Stimulated activated naive CD8-positive, alpha-beta T cell treated with anti-CD3 and anti-CD28 coated beads, Interleukin-15, Interleukin-2, amounts not matched to agents 100 U/mL and 50 U/mL, for 24 hours (primary cell): Measurements from ENCODE around the gene IGFL3.
A peak's percentile ranks its signal among the peaks of the same experiment; 100 is the strongest.
"Not testable (repeated sequence)": the region's sequence is repeated elsewhere in the genome, so short reads cannot be mapped to it uniquely, and the experiment has no call there.

ENCODE experiments used
- ATAC-seq: fragments of 150-1000 bp; cut with Tn5 transposase; one replicate; pipeline ENCODE4 v1.10.0; 2021
- DNase-seq: peaks from one replicate; pipeline ENCODE4 v3.0.0; 2021

The IGFL3 gene

DNA sequence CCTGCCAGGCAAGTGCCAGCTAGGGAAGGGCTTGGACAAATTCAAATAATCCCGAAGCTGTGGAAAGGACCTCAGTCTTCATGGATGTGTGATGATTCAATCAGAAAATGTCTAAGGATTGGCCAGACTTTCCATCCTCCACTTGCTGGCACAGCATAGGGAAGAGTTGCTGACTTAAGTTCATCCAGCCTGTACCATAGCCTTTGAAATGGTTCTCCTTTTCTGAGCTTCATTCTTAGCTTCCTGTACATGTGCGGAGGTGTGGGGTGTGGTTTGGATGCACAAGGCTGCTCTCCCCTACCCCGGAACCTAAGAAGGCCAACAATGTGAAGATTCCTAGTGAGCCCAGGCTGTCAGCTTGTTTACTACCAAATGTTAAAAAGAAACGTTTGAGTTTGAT lies 959 bp upstream of the IGFL3 start:
- DNase-seq (no peak), ATAC-seq (no peak)

DNA sequence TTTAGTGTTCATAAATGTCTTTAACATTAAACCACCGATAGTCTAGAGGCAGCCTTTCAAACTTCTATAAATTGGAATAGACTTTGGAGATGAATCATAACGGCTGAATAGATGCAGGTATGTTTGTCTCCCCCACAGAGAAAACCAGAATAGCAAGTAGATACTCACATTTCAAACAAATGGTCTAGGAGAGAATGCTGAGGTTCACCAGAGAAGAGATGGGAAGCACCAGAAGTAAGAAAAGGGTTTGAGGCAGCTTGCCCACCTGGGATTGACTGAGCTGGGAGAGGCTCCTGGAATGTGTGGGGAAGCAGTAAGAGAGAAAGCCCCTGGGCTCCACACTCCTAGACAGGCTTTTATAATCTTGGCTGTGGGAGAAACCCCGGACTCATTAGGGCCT lies 6.4 kb downstream of the IGFL3 start:
- DNase-seq (no peak), ATAC-seq (no peak)

DNA sequence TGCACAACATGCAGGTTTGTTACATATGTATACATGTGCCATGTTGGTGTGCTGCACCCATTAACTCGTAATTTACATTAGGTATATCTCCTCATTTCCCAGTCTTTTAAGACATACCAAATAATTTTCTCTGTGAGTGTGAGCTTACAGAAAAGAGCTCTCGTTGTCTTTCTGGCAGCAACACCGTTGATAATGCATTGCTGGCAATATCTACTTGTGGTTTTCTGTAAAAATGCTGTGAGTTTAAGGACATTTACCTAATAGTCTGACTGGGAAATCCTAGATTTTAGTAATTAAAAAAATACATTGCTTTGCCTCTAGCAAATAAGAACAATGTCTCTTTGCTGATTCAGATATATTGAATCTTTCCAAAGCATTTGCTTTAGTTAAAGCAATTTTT lies 8.4 kb downstream of the IGFL3 start:
- ATAC-seq (no peak), DNase-seq (no peak)

DNA sequence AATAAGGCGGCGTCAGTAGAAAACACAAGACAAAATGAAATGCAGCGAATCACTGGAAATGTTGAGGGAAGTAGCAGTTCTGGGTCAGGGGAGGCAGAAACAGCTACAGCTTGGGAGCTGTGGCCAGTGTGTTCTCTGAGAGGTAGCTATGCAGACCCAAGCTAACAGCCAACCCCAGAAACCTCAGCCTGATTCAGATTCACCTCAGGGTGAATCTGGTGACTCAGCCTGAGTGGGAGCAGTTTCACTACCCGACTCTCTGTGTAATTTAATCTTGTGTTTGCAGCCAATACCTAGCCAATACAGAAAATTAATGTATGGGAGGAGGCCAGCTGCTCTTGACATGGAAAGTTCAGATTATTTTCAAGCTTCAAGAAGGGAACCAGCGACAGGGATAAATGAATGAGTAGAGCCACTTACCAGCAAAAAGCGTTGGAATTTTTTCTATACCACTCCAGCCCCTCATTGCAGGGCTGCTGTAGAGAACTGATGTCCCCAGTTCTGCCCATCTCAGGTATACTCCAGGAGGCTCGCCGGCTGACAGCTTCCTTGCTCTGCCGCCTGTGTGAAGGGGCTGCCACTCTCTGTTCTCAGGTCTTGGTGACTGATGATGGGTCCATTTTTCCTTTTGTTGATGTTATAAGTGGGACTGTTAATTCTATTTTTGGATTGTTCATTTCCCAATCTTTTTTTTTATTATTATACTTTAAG lies 8.9 kb downstream of the IGFL3 start:
- peak; percentile 65 for DNase-seq
- ATAC-seq: peak; percentile 100

DNA sequence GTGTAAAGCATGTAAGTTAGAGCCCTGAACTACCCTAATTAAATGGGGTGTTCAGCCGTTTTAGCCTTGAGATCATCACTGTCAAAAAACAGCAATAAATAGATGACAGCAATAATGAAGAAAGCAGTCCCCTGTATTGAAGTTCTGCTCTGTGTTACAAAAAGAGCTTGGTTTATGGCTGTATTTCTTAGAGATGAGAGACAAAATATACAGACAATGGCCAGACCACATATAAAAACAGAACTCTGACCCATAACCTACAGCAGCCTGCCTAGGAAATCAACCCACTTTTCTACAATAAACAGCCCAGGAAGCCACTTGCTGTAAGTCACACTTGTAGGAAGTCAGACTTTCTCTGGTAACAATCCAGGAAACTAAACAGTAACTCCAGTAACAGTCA lies 10.8 kb downstream of the IGFL3 start:
- DNase-seq (no peak), ATAC-seq (no peak)

DNA sequence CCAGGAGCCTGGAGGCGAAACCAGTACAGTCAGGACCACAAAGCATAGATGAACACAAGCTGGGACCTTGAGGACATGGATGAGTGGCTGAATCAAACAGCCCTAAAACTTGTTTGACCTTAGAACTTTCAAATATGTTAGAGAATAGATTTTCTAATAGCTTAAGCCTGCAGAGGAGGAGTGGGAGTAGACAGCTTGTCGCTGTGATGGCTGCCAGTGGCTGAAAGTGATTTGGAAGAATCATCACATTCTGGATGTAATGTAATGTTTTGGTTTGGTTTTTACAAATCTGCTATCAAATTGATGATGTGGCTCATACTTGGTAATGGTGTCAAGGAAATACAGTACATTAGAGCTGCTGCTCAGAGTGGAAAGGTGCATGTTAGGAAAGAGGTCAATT lies 12.0 kb downstream of the IGFL3 start:
- ATAC-seq (no peak), DNase-seq (no peak)

DNA sequence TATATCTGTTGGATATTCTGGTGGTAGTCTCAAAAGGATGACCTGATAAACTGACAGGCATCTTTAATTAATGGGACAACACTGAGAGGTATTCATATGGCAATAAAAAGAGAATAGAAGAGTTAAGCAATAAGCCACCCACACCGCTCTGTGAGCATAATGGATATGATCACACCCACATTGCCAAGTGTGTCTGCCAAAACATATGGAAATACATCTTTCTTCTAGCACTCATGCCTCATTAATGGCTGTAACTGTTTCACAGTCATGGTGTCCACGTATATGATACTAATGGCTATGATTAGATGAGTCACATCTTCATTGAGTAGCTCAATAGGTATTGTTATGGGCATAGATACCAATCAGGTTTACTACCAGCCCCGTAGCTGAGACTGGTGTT lies 13.1 kb downstream of the IGFL3 start:
- DNase-seq (no peak), ATAC-seq (no peak)

DNA sequence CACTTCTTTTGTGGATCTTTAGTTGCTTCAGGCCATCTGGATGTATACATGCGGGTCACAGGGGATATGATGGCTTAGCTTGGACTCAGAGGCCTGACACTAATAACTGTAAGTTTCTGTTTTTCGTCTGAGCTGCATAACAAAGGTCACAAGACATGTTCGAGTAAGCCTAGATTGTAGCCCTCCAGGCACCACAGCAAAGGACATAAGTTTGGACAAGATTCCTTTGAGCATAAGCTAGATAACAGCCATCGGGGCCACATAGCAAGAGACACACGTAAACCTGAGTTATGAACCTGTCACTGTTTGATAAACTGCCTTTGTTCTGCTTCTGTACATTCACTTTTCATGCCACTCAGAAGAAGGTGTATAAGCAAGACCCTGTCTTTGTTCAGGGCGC lies 14.6 kb downstream of the IGFL3 start:
- ATAC-seq (no peak), DNase-seq (no peak)

DNA sequence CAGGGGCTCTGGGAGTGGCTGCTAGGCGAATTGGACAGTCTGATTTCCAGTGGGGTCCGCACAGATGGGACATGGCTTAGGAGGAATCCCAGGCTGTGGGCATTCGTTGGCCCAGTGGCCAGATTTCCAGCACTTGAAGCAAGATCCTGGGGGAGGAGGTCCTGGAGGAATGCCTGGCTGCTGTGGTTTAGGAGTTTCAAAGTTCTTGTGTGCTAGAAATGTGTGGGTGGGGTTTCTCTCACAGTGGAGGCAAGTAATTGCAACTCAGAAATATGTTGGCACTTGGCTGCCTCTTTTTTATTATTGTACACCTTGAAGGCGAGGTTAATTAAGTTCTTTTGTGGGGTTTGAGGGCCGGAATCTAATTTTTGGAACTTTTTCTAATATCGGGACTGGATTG lies 17.1 kb downstream of the IGFL3 start:
- ATAC-seq (no peak), DNase-seq (no peak)

DNA sequence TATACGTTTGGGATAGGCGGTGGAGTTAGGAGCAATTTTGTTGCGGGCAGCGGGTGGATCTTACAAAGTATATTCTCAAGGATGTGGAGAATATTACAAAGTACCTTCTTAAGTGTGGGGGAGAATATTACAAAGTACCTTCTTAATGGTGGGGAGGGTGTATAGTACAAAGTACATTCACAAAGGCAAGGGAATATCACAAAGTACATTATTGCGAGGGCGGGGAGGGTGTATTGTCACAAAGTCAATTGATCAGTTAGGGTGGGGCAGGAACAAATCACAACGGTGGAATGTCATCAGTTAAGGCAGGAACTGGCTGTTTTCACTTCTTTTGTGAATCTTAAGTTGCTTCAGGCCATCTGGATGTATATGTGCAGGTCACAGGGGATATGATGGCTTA lies 22.2 kb downstream of the IGFL3 start:
- ATAC-seq: not testable (repeated sequence)

DNA sequence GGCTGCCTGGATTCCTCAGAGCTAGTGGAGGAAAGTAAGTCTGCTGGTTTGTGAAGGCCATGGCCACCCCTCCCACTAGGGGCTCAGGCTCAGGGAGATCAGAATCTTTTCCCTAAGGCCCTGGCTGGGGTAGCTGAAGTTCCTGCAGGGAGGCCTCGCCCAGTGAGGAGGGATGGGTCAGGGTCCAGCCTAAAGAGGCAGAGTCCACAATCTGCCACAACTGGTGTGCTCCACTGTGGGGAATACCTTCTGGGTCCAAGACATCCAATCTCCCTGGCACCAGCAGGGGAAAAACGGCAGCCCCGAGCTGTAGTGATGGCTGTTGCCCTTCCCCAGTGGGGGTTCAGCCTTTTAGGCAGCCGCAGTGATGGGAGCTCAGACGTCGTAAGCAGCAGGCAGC lies 23.2 kb downstream of the IGFL3 start:
- ATAC-seq (no peak), DNase-seq (no peak)

More for the DNA sequence above, 22.2 kb downstream of the IGFL3 start:
- not testable (repeated sequence) for DNase-seq

DNA sequence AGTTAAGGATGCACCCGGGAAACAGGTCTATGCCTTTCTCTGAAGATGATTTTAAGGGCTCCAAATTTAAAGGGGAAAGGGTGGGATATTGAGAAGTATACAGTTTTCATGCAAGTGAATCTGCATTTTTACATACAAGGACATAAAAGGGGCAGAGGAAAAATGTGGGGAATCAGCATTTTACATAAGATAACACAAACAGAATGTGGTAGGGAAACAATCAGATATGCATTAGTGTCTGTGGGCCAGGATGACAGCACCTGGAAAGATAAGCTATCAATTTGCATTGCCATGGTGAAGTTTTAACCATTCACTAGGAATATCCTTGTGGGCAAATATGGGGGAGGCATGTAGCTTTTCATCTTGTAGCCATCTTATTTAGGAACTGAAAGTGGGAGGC lies 24.1 kb downstream of the IGFL3 start:
- ATAC-seq: no peak
- no peak for DNase-seq

DNA sequence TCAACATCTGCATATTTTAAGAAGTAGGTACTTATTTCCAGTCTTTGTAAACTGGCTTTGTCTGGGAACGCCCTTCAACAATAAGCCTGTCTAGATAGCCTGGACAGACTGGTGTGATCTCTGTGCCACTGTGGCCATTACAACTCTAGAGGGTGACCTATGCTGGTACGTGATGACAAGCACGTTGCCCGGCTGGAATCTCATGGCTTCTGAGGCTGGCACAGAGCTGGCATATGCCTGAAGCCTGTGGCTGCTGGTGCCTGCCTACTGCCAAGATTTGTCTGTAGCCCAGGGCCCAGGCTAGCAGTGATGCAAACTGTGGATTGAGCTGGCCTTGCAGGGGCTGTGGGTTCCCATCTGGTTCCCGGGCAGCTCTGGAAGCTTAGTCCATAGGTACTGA lies 34.0 kb downstream of the IGFL3 start:
- ATAC-seq: no peak
- no peak for DNase-seq

DNA sequence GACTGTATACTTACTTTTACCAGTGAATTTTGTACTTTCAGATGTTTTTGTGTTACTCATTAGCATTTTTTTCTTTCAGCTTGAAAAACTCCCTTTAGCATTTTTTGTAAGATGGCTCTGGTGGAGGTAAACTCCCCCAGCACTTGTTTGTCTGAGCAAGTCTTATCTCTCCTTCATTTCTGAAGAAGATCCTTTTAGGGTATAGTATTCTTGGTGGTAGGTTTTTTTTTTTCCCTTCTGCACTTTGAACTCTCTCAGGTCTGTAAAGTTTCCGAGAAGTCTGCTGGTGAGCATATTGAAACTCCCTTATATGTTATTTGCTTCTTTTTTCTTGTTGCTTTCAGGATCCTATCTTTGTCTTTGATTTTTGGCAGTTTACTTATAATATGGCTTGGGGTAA lies 35.1 kb downstream of the IGFL3 start:
- no peak for ATAC-seq
- no peak for DNase-seq

DNA sequence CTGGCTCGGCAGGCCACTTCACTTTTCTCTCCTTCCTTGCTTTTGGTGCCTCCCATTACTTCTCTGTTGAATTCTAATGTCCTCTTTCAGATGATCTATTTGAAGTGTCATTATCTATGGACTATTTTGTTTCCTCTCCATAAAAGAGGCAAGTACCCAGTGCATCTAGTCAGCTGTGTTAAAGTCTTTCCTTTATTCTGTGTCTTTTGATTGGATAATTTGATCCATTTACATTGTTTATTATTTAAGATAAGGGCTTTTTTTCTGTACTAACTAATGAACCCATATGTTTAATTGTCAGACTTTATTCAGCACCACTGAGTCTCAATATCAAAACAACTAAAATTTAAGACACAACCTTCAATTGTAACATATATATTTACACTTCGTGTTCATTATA lies 36.4 kb downstream of the IGFL3 start:
- ATAC-seq (no peak), DNase-seq (no peak)

DNA sequence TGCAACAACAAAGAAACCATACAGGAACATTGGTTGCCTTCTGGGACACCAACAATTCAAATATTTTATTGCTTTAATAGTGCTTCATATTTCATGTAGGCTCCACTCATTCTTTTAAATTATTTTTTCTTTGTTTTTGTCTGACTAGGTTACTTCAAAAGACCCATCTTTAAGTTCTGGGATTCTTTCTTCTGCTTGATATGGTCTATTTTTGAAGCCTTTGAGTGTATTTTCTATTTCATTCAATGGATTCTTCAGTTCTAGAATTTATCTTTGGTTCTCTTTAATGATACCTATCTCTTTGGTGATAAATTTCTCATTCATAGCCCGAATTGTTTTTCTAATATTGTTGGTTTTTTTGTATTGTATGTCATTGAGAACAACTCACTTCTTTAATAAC lies 38.6 kb downstream of the IGFL3 start:
- DNase-seq (no peak), ATAC-seq (no peak)

DNA sequence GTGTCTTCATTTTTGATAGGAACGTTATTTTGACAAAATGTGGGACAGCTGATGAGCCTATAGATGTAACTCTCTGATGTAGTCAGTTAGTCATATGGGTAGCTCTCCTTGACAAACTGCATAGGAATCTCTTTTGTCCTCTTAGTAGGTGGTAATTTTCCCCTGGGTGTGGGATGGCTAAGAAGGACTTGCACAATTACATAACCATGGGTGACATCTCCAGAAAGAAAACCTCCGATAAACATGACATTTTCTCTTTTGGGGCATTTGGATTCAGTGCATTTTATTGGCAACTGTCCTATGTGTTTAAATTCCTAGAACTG lies 41.8 kb downstream of the IGFL3 start:
- no peak for ATAC-seq
- no peak for DNase-seq

DNA sequence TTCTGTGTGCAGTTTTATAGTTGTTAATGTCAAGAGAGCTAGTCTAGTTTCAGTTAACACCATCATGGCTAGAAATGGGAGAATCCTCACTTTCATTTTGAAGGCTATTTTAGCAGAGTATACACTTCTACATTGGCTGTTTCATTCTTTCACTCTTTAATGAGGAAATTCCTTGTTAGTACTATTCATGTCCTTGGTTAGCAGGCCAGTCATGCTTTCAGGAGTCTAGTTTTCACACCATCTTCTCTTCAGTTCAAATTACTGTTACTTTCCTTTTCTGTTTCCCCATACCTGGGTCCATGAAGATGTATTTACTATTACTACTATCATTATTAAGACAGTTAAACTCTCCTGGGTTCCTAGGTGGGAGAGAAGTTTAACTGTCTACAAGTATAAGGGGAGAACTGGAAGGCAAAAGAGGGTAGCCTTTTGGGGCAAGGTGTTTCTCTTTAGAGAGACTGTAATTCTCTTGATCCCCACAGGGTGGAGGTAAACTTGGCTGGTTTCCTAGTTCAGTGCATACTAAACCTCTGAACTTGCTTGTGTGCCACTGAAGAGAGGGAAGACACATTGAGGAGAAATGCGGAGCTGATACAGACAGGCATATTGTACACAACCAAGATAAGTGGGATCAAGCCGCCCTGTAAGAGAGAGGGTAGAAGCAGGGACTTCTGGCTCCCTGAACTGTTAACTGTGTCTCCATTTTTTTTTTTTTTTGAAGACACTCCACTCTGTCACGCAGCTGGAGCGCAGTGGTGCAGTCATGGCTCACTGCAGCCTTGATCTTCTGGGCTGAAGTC lies 42.4 kb downstream of the IGFL3 start:
- peak; percentile 56 for ATAC-seq
- DNase-seq: peak; percentile 16

DNA sequence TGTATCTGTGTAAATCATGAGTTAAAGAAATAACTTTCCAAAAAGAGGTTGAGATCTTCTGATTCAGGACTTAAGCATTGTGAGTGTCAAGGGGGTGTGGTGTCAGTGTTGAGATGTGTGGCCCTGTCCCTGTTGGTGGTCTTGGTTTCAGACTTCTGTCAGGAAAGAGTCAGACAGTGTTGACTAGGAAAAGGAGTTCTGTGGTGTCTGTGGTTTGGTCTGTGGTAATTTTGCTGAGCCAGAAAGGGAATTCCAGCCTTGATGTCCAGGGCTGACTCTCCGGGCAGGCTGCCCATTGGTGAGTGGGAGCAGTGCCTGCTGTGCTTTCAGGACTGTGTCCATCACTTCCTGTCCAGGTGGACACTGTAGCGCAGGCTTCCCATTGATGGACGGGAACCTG lies 43.9 kb downstream of the IGFL3 start:
- no peak for ATAC-seq
- no peak for DNase-seq

DNA sequence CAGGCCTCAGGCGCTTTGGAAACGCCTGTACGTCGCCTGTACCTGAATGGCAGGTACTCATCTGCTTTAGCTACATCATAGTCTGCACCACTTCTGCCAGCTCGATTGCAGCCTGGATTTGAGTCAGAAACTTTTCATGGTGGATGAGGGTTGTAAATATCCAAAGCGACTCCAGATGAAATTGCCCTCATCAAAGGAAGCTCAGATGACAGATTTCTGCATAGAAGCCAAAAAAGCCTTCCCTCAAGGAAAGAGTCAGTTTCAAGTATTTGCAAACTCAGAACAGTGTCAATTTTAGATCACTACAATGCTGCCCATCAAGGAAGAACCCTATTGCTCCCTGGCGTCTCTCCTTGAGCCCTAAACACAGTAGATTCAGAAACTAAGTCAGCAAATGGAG lies 44.9 kb downstream of the IGFL3 start:
- DNase-seq (no peak), ATAC-seq (no peak)

DNA sequence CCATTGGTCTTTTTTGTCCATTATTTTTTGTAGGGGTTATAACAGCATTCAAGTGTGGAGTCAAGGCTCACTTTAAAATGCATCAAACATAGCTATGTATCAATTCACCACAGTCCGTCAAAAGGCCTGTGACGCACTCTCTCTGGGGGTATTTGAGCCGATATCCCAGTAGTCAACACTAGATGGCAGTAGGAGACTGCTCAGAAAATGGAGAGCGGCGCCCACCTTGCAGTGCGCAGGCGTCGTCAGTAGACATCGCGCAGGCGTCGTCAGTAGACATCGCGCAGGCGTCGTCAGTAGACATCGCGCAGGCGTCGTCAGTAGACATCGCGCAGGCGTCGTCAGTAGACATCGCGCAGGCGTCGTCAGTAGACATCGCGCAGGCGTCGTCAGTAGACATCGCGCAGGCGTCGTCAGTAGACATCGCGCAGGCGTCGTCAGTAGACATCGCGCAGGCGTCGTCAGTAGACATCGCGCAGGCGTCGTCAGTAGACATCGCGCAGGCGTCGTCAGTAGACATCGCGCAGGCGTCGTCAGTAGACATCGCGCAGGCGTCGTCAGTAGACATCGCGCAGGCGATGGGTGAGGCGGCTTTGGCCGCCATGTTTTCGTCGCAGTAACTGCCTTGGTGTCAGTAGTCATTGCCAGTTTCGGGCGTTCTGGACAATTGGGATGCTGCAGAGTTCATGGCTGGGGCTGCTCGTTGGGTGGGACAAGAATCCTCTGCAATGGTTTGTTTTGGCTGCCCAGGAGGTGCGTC lies 45.7 kb downstream of the IGFL3 start:
- not testable (repeated sequence) for ATAC-seq
- peak; percentile 39 for DNase-seq

DNA sequence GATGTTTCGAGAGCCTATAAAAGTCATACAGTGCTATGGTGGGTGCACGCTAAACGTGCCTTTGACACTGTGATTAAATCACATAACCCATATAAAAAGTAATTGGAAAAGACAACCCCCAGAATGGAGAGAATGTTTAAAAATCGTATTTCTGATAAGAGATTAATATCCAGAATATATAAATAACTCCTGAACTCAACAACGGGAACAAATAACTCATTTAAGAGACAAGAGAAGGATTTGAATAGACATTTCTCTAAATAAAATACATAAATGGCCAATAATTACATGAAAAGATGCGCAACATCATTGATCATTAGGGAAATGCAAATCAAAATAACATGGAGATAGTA lies 46.7 kb downstream of the IGFL3 start:
- no peak for ATAC-seq
- DNase-seq: no peak
